Raji (cell line): ENCODE measurements around the gene ADAMTS3.

Experiments used
- POLR2A ChIP-seq: IDR thresholded peaks from 2 replicates; pipeline ENCODE4 v1.6.1; 2011; ENCODE audit warnings: low read depth, low read length, control low read depth; ENCODE audit not compliant: insufficient read depth

The ADAMTS3 gene

DNA sequence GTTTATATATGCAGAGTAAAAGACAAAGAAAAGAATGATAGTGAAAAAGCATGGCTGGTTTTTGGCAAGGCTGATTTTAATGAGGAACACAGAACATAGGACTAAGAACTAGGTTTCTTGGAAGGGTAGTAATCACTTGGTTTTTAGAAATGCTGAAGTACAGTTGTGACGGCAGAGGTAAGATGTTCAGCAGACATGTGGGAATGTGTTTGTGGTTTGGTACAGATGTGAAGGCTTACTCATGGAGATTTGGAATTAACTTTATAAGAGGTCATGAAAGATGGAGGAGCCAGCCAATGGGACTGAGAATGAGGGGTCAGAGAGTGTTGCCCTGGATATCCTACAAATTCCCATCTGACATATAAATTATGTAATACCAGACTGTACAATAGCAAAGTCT lies 293.6 kb downstream of the ADAMTS3 start:
- TF ChIP-seq POLR2A, result no peak

DNA sequence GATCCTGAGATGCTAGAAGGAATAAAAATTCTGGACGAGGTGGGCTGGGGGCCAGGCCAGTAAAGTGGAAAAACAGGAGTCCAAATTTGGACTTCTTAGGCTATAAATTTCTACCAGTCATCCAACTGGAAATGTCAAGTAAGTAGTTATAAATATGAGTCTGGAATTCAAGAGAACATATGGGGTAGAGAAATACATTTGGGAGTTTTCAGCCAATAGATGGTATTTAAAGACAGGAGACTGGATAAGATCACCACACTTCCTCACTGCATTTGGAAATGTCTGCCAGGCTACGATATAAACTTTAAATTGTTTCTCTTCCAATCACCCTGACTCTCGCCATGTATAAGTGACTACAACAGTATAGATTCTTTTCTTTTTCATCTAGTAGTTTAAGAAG lies 294.8 kb downstream of the ADAMTS3 start:
- no peak for TF ChIP-seq POLR2A

DNA sequence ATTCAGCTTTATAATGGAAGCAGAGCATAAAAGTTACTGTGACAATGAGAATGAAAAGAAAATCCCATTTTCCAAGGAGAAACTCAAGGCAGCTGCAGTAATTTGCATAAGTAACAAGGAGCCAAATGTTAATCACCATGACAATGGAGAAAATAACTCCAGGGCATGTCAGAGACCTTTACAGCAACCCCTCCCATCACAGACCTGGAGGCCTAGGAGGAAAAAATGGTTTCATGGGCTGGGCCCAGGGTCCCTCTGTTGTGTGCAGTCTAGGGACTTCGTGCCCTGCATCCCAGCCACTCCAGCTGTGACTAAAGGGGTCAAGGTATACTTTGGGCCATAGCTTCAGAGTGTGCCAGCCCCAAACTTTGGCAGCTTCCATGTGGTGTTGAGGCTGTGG lies 313.8 kb downstream of the ADAMTS3 start:
- TF ChIP-seq POLR2A, result no peak

DNA sequence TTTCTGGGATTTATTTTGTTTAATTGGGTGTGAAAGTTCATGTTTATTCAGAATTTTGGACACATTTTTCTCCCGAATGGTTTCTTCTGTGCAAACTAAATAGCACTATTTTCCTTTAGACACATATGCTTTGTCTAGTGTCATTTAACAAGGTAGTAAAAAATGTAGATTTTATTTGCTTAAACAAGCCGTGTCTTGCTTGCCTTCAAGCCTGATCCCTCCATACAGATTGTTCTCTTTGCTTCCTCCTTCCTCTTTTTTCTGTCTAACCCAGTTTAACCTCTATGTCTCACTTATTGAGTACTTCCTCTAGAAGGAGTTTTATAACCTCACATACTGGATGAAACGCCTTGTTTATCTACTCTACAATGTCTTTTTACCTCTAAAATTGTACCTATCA lies 325.4 kb downstream of the ADAMTS3 start:
- no peak for TF ChIP-seq POLR2A

DNA sequence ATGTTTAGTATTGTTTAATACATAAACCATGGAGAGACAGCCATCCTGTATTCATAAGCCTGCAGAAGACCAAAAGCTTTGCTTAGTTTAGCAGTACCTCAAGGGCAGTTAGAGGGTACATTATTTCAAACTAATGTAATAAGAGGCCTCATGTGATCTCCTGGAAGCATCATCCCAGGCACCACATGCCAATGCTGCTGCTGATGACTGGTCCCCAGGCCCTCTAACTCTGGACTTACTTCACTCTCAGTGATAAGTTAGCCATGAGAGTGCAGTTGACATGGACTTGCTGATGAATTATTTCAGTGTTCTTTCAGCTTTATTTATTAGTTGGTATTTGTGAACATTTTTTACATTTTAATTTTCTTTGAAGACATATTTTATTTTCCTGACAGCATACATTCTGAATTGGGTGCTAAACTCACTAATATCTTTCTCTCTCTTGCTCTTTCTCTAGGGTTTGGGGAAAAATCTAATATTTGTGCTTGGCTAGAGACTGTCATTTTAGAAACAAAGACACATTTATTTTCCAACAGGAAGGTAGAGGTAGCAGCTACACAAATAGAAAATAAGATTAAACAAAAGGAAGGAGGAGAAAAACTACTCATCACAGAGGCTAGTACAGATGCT lies 329.4 kb downstream of the ADAMTS3 start:
- TF ChIP-seq POLR2A, result no peak
